GM23338 (cell line): ENCODE results near the gene CFAP92. TPM values are rescaled to one million over a fixed set of nuclear protein-coding genes. Genes with fewer than 3 reads are reported as not detected.

Experiments used
- ATAC-seq: fragments of 200-7000 bp; cut with Tn5 transposase; 3 replicates; pipeline ENCODE4 v1.9.1; 2020
- DNase-seq: peaks from one replicate; pipeline ENCODE4 v3.0.0-alpha.2; 2015; ENCODE audit warnings: low spot score
- H2AFZ ChIP-seq: fragments of 200-600 bp; sonication (generic); 2 replicates; pipeline ENCODE4 v1.8.0; 2016; ENCODE audit warnings: antibody characterized with exemption, mild to moderate bottlenecking, moderate library complexity
- H3F3A ChIP-seq: fragments of 200-600 bp; sonication (generic); replicated peaks from 2 replicates; pipeline ENCODE4 v1.8.0; 2017; ENCODE audit warnings: antibody characterized with exemption, mixed run types, low read depth
- H3K27ac ChIP-seq: fragments of 200-600 bp; sonication (generic); 2 replicates; pipeline ENCODE4 v1.6.1; 2016; ENCODE audit warnings: low read depth
- H3K27me3 ChIP-seq: fragments of 200-600 bp; sonication (generic); 2 replicates; pipeline ENCODE4 v1.8.0; 2016; ENCODE audit warnings: mild to moderate bottlenecking, mixed run types, moderate library complexity; ENCODE audit not compliant: insufficient read depth
- H3K36me3 ChIP-seq: fragments of 200-600 bp; sonication (generic); 2 replicates; pipeline ENCODE4 v1.8.0; 2016; ENCODE audit warnings: mild to moderate bottlenecking; ENCODE audit not compliant: insufficient read depth
- H3K4me1 ChIP-seq: fragments of 200-600 bp; sonication (generic); 2 replicates; pipeline ENCODE4 v1.8.0; 2016; ENCODE audit warnings: mild to moderate bottlenecking, moderate library complexity; ENCODE audit not compliant: insufficient read depth
- H3K4me2 ChIP-seq: fragments of 200-600 bp; sonication (generic); 2 replicates; pipeline ENCODE4 v1.7.1; 2017; ENCODE audit warnings: mixed run types
- H3K4me3 ChIP-seq: fragments of 200-600 bp; sonication (generic); 2 replicates; pipeline ENCODE4 v1.6.1; 2016; ENCODE audit warnings: mixed run types
- H3K79me2 ChIP-seq: fragments of 200-600 bp; sonication (generic); replicated peaks from 2 replicates; pipeline ENCODE4 v1.8.0; 2017; ENCODE audit warnings: mild to moderate bottlenecking; ENCODE audit not compliant: insufficient read depth
- H3K9me2 ChIP-seq: fragments of 200-600 bp; sonication (generic); 2 replicates; pipeline ENCODE4 v1.8.0; 2017; ENCODE audit not compliant: insufficient read depth
- H4K20me1 ChIP-seq: fragments of 200-600 bp; sonication (generic); replicated peaks from 2 replicates; pipeline ENCODE4 v1.8.0; 2017; ENCODE audit warnings: mild to moderate bottlenecking; ENCODE audit not compliant: insufficient read depth
- H3K27ac Mint-ChIP-seq: 2 replicates; pipeline ENCODE4 v1.8.0; 2020; ENCODE audit warnings: inconsistent platforms, mild to moderate bottlenecking, moderate library complexity, mixed read lengths
- H3K27me3 Mint-ChIP-seq: 3 replicates; pipeline ENCODE4 v1.8.0; 2022; ENCODE audit warnings: low read depth, mild to moderate bottlenecking, moderate library complexity, mixed read lengths, inconsistent platforms; ENCODE audit not compliant: insufficient read depth, poor library complexity
- H3K36me3 Mint-ChIP-seq: 3 replicates; pipeline ENCODE4 v1.8.0; 2021; ENCODE audit warnings: low read depth, mild to moderate bottlenecking, inconsistent platforms, moderate library complexity, mixed read lengths
- H3K4me1 Mint-ChIP-seq: 3 replicates; pipeline ENCODE4 v1.8.0; 2020; ENCODE audit warnings: mild to moderate bottlenecking, inconsistent platforms, mixed read lengths
- H3K4me3 Mint-ChIP-seq: 3 replicates; pipeline ENCODE4 v1.8.0; 2021; ENCODE audit warnings: moderate library complexity, mild to moderate bottlenecking, inconsistent platforms, mixed read lengths
- H3K9me3 Mint-ChIP-seq: 3 replicates; pipeline ENCODE4 v1.8.0; 2020; ENCODE audit warnings: moderate library complexity, mild to moderate bottlenecking, inconsistent platforms, mixed read lengths
- CREB1 ChIP-seq: fragments of 250-450 bp; sonication (Bioruptor Pico); IDR thresholded peaks from 2 replicates; pipeline ENCODE4 v1.5.0; 2020; ENCODE audit warnings: low read depth, mild to moderate bottlenecking, moderate library complexity
- CTCF ChIP-seq, 2 experiments: fragments of 200-600 bp in 1 of 2; sonication (generic) in 1 of 2; conservative IDR thresholded peaks; 2 replicates each; pipeline versions ENCODE4 v1.5.1 to v1.6.1; 2016 to 2017; ENCODE audit warnings: antibody characterized with exemption in 2 of 2, low read depth in 2 of 2, mild to moderate bottlenecking in 2 of 2, moderate library complexity in 1 of 2
- ETS1 ChIP-seq: IDR thresholded peaks from 2 replicates; pipeline ENCODE4 v1.6.1; 2016; ENCODE audit warnings: antibody characterized with exemption
- EZH2 ChIP-seq: fragments of 200-600 bp; sonication (generic); IDR thresholded peaks from one replicate; pipeline ENCODE4 v1.8.0; 2017; ENCODE audit warnings: antibody characterized with exemption, mild to moderate bottlenecking, low read depth; ENCODE audit not compliant: unreplicated experiment
- EZH2phosphoT487 ChIP-seq: fragments of 200-600 bp; sonication (generic); IDR thresholded peaks from one replicate; pipeline ENCODE4 v1.8.1; 2018; ENCODE audit warnings: antibody characterized with exemption; ENCODE audit not compliant: unreplicated experiment
- JUNB ChIP-seq: IDR thresholded peaks from one replicate; pipeline ENCODE4 v1.6.1; 2016; ENCODE audit warnings: antibody characterized with exemption; ENCODE audit not compliant: unreplicated experiment
- NANOG ChIP-seq: IDR thresholded peaks from 2 replicates; pipeline ENCODE4 v1.6.1; 2016; ENCODE audit warnings: antibody characterized with exemption, borderline replicate concordance
- POLR2AphosphoS5 ChIP-seq: IDR thresholded peaks from 2 replicates; pipeline ENCODE4 v1.6.1; 2016; ENCODE audit warnings: antibody characterized with exemption, low read depth
- STAT1 ChIP-seq: IDR thresholded peaks from one replicate; pipeline ENCODE4 v1.6.1; 2016; ENCODE audit warnings: antibody characterized with exemption; ENCODE audit not compliant: unreplicated experiment
- ZNF114 ChIP-seq: fragments of 250-450 bp; sonication (Bioruptor Pico); IDR thresholded peaks from 2 replicates; pipeline ENCODE4 v1.5.0; 2020; ENCODE audit warnings: mild to moderate bottlenecking, moderate library complexity
- ZNF331 ChIP-seq: fragments of 250-450 bp; sonication (Bioruptor Pico); IDR thresholded peaks from 2 replicates; pipeline ENCODE4 v1.5.0; 2020; ENCODE audit warnings: low read depth, mild to moderate bottlenecking, moderate library complexity
- polyA plus RNA-seq: library from polyadenylated mRNA; unstranded; fragments of >200 nt; fragmentation: Nextera tagmentation; extraction: Ambion mirVana; gene quantifications from 2 replicates; pipeline ENCODE4 v1.2.1, GENCODE V29; 2016
- total RNA-seq: library from RNA; depleted of rRNA; stranded (reverse); fragments of >200 nt; shearing (Covaris generic); gene quantifications from 2 replicates; pipeline ENCODE4 v1.2.3, GENCODE V29; 2014
- TF ChIP-seq, protein P1 (sequence below): fragments of 250-450 bp; sonication (Bioruptor Pico); IDR thresholded peaks from 2 replicates; pipeline ENCODE4 v1.5.0; 2020; ENCODE audit warnings: mild to moderate bottlenecking, moderate library complexity
- TF ChIP-seq, protein P2 (sequence below): IDR thresholded peaks from one replicate; pipeline ENCODE4 v1.6.1; 2018; ENCODE audit warnings: antibody characterized with exemption; ENCODE audit not compliant: unreplicated experiment

The CFAP92 gene
- total and polyA plus RNA-seq, 2 experiments from 2014 or later, result 1.6 to 2.3 TPM

DNA sequence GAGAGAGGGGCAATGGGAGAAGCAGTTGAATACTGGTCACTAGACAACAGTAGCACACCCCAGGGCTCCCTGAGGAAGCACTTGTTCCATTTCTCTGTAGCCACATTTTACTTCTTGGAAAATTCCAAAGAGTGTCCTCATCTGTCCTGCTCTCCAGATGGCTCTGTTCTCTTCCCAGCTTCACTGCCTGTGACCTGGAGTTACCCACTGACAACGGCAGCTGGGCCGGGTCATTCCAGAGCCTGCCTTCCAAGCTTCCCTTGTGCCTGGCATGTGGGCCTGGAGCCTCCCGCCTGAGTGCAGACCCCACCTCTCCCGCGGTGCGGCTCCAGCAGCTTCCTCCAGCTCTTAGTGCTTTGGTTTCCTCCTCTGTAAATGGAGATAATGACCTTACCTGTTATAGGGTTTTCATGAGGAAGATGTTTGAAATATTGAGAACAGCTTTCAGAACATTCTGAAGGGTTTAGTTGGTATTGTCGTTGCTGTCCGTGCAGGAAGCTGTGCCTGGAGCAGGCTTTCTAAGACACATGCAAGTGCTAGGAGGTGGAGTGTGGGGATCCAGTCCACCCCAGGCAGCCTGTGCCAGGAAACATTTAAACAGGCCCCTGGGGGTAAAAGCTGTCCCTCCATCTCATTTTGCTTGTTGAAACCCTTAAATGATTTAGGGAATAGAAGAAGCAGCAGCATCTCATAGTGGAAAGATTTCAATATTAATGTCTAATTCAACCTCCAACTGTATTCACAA is 32.0 kb upstream of the CFAP92 start:
- Histone ChIP-seq H3K36me3 (no peaks in the 10 kb centered on the region), H2AFZ (no peak overlapping the region), H3K4me2 (no peak overlapping the region), H3K9me2 (no peaks in the 10 kb centered on the region), H3K4me1 (no peaks in the 10 kb centered on the region), H3K27ac (no peak overlapping the region), H3K4me3 (no peak overlapping the region), H3F3A (no peaks in the 10 kb centered on the region), H3K79me2 (no peaks in the 10 kb centered on the region), H3K27me3 (peaks cover 26% of the 10 kb centered on the region), H4K20me1 (no peaks in the 10 kb centered on the region)
- no peak overlapping the region for H3K27ac Mint-ChIP-seq
- ATAC-seq (no peak), DNase-seq (no peak)
- no peaks in the 10 kb centered on the region for H3K36me3 Mint-ChIP-seq
- H3K4me3 Mint-ChIP-seq, result no peak overlapping the region
- H3K9me3 Mint-ChIP-seq, result peaks cover 10% of the 10 kb centered on the region; the same call in 2 of the 3 replicates
- TF ChIP-seq ZNF114 (CRISPR knock-in tag), result no peak
- no peak for TF ChIP-seq EZH2phosphoT487
- TF ChIP-seq EZH2, result no peak
- no peak for TF ChIP-seq JUNB
- TF ChIP-seq NANOG, result no peak
- no peak for TF ChIP-seq ETS1
- TF ChIP-seq STAT1, result no peak
- no peak for TF ChIP-seq CTCF (conservative IDR thresholded peaks at IDR 0.05; ENCODE audit: low read depth in 2 of 2)
- TF ChIP-seq, protein P1, sequence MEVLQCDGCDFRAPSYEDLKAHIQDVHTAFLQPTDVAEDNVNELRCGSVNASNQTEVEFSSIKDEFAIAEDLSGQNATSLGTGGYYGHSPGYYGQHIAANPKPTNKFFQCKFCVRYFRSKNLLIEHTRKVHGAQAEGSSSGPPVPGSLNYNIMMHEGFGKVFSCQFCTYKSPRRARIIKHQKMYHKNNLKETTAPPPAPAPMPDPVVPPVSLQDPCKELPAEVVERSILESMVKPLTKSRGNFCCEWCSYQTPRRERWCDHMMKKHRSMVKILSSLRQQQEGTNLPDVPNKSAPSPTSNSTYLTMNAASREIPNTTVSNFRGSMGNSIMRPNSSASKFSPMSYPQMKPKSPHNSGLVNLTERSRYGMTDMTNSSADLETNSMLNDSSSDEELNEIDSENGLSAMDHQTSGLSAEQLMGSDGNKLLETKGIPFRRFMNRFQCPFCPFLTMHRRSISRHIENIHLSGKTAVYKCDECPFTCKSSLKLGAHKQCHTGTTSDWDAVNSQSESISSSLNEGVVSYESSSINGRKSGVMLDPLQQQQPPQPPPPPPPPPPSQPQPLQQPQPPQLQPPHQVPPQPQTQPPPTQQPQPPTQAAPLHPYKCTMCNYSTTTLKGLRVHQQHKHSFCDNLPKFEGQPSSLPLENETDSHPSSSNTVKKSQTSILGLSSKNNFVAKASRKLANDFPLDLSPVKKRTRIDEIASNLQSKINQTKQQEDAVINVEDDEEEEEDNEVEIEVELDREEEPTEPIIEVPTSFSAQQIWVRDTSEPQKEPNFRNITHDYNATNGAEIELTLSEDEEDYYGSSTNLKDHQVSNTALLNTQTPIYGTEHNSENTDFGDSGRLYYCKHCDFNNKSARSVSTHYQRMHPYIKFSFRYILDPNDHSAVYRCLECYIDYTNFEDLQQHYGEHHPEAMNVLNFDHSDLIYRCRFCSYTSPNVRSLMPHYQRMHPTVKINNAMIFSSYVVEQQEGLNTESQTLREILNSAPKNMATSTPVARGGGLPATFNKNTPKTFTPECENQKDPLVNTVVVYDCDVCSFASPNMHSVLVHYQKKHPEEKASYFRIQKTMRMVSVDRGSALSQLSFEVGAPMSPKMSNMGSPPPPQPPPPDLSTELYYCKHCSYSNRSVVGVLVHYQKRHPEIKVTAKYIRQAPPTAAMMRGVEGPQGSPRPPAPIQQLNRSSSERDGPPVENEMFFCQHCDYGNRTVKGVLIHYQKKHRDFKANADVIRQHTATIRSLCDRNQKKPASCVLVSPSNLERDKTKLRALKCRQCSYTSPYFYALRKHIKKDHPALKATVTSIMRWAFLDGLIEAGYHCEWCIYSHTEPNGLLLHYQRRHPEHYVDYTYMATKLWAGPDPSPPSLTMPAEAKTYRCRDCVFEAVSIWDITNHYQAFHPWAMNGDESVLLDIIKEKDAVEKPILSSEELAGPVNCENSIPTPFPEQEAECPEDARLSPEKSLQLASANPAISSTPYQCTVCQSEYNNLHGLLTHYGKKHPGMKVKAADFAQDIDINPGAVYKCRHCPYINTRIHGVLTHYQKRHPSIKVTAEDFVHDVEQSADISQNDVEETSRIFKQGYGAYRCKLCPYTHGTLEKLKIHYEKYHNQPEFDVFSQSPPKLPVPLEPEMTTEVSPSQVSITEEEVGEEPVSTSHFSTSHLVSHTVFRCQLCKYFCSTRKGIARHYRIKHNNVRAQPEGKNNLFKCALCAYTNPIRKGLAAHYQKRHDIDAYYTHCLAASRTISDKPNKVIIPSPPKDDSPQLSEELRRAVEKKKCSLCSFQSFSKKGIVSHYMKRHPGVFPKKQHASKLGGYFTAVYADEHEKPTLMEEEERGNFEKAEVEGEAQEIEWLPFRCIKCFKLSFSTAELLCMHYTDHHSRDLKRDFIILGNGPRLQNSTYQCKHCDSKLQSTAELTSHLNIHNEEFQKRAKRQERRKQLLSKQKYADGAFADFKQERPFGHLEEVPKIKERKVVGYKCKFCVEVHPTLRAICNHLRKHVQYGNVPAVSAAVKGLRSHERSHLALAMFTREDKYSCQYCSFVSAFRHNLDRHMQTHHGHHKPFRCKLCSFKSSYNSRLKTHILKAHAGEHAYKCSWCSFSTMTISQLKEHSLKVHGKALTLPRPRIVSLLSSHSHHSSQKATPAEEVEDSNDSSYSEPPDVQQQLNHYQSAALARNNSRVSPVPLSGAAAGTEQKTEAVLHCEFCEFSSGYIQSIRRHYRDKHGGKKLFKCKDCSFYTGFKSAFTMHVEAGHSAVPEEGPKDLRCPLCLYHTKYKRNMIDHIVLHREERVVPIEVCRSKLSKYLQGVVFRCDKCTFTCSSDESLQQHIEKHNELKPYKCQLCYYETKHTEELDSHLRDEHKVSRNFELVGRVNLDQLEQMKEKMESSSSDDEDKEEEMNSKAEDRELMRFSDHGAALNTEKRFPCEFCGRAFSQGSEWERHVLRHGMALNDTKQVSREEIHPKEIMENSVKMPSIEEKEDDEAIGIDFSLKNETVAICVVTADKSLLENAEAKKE (CRISPR knock-in tag), result no peak
- TF ChIP-seq ZNF331 (CRISPR knock-in tag), result no peak
- TF ChIP-seq CREB1 (CRISPR knock-in tag), result no peak
- no peak for TF ChIP-seq POLR2AphosphoS5
- TF ChIP-seq, protein P2, sequence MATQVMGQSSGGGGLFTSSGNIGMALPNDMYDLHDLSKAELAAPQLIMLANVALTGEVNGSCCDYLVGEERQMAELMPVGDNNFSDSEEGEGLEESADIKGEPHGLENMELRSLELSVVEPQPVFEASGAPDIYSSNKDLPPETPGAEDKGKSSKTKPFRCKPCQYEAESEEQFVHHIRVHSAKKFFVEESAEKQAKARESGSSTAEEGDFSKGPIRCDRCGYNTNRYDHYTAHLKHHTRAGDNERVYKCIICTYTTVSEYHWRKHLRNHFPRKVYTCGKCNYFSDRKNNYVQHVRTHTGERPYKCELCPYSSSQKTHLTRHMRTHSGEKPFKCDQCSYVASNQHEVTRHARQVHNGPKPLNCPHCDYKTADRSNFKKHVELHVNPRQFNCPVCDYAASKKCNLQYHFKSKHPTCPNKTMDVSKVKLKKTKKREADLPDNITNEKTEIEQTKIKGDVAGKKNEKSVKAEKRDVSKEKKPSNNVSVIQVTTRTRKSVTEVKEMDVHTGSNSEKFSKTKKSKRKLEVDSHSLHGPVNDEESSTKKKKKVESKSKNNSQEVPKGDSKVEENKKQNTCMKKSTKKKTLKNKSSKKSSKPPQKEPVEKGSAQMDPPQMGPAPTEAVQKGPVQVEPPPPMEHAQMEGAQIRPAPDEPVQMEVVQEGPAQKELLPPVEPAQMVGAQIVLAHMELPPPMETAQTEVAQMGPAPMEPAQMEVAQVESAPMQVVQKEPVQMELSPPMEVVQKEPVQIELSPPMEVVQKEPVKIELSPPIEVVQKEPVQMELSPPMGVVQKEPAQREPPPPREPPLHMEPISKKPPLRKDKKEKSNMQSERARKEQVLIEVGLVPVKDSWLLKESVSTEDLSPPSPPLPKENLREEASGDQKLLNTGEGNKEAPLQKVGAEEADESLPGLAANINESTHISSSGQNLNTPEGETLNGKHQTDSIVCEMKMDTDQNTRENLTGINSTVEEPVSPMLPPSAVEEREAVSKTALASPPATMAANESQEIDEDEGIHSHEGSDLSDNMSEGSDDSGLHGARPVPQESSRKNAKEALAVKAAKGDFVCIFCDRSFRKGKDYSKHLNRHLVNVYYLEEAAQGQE, result no peak
- peaks cover 30% of the 10 kb centered on the region for H3K27me3 Mint-ChIP-seq
- peaks cover 3% of the 10 kb centered on the region; the same call in 1 of the 3 replicates for H3K4me1 Mint-ChIP-seq
